ENCODE results near the gene RASGRP2. TPM values are rescaled to one million over a fixed set of nuclear protein-coding genes. Genes with fewer than 3 reads are reported as not detected.
A peak's percentile ranks its signal among the peaks of the same experiment; 100 is the strongest.

Gene RASGRP2
- total RNA-seq = 1 to 10 TPM; 2.6 to 8.6 (median 6.0) TPM
- polyA plus RNA-seq = 10 to 100 TPM in 1 of 3 donors, 1 to 10 TPM in 2; 6.5 to 14.7 (median 9.1) TPM
- long read RNA-seq, donor 1, partial matches to known transcripts = 0 of 1 reads
- long read RNA-seq, donor 1, other reads (novel, unspliced or antisense) = 1 of 1 reads
- long read RNA-seq, donor 2, partial matches to known transcripts = 2 of 10 reads
- long read RNA-seq, donor 2, other reads (novel, unspliced or antisense) = 3 of 10 reads

DNA sequence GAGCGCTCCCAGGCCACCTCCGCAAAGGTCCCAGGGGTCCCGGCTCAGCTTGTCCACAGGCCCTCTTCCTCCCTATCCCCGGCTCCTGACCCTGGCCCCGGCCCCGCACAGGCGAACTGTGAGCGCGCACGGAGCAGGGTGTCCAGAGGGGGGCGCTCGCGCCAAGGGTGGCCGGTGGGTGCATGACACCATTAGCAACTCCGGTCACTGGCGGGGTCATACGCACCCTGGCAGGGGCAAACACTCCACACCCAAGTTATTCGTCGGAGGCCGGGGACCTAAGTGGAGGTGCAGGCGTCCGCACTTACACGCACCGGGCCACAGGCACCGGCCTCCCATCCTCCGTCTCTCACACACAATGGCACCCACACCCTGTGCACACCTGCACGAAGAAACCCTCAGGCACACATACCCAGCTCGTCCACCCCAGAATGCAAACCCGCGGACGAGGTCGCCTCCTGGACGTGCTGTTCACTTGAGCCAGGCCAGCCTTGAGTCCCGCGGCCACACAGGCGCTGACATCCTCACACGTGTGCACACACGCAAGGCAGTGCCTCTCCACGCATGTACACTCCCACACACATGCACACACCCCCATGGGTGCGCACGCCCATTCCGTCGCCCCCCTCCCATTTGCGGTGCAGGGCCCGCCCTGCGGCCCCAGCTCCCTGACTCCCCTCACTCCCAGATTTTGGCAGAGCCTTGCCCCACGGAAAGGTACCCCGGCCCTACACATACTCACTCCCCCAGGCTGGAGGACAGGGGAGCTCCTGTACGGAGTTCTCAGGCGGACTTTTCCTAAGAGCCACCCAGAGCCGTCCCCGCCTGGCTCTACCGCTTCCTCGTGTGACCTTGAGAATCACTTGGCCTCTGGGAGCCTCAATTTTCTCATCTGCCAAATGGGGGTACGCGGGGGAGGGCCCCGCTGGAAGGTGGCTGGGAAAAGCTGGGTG is at the start of gene RASGRP2:
Gene RASGRP2, minus strand, starts transcription at position 552 of the 953 bp plus-strand sequence. CDS start 1,276 bp downstream, outside the sequence.
- DNase-seq = peak; percentile 87 to 94
- H3K36me3 ChIP-seq (ENCODE audit: insufficient read depth in 1 of 2, low read depth in 1 of 2) = peaks cover 0 to 23% of the 10 kb centered on the region in 2 donors
- H3K4me1 ChIP-seq = peaks cover 44% of the 10 kb centered on the region
- peak within 1 kb of the TSS; percentile 76 for H3K4me3 ChIP-seq
- H3K27ac ChIP-seq = peak within 1 kb of the TSS; percentile 82
- no peaks in the 10 kb centered on the region for H3K27me3 ChIP-seq (ENCODE audit: insufficient read depth in 3 of 3, low read length in 2 of 3)
- WGBS, 3 donors = 1 to 2% (median 1%) methylated on average over 46 to 57 of the region's 57 CpGs
- no peaks in the 10 kb centered on the region for H3K9me3 ChIP-seq
- TF ChIP-seq, protein P1, sequence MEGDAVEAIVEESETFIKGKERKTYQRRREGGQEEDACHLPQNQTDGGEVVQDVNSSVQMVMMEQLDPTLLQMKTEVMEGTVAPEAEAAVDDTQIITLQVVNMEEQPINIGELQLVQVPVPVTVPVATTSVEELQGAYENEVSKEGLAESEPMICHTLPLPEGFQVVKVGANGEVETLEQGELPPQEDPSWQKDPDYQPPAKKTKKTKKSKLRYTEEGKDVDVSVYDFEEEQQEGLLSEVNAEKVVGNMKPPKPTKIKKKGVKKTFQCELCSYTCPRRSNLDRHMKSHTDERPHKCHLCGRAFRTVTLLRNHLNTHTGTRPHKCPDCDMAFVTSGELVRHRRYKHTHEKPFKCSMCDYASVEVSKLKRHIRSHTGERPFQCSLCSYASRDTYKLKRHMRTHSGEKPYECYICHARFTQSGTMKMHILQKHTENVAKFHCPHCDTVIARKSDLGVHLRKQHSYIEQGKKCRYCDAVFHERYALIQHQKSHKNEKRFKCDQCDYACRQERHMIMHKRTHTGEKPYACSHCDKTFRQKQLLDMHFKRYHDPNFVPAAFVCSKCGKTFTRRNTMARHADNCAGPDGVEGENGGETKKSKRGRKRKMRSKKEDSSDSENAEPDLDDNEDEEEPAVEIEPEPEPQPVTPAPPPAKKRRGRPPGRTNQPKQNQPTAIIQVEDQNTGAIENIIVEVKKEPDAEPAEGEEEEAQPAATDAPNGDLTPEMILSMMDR (IDR thresholded peaks at IDR 0.05) = peak; percentile 70
- ATAC-seq = peak; percentile 70 to 82 (median 76)
- intact Hi-C loops (cut with DNase I) = loop anchor here in 1 of 2 donors (5.0 kb wide), 1 partner anchor 57 kb away; no protein-coding TSS in a partner anchor

GRCh38 chr11:64792482-64792881 is 48.5 kb upstream of the RASGRP2 start:
- intact Hi-C loops (cut with DNase I) = no loop called here
- DNase-seq (peak in 1 of 2 donors; percentile 9), ATAC-seq (no peak)
- no peaks in the 10 kb centered on the region for H3K9me3 ChIP-seq
- no peaks in the 10 kb centered on the region for H3K27me3 ChIP-seq (ENCODE audit: insufficient read depth in 3 of 3, low read length in 2 of 3)
- TF ChIP-seq, protein P1 (IDR thresholded peaks at IDR 0.05) = no peak
- no peak overlapping the region for H3K27ac ChIP-seq
- 89 to 95% (median 91%) methylated on average over 4 of the region's 4 CpGs for WGBS, 3 donors
- no peaks in the 10 kb centered on the region for H3K4me1 ChIP-seq
- H3K4me3 ChIP-seq = no peak overlapping the region
- peaks cover 0 to 31% of the 10 kb centered on the region in 2 donors for H3K36me3 ChIP-seq (ENCODE audit: insufficient read depth in 1 of 2, low read depth in 1 of 2)

DNA sequence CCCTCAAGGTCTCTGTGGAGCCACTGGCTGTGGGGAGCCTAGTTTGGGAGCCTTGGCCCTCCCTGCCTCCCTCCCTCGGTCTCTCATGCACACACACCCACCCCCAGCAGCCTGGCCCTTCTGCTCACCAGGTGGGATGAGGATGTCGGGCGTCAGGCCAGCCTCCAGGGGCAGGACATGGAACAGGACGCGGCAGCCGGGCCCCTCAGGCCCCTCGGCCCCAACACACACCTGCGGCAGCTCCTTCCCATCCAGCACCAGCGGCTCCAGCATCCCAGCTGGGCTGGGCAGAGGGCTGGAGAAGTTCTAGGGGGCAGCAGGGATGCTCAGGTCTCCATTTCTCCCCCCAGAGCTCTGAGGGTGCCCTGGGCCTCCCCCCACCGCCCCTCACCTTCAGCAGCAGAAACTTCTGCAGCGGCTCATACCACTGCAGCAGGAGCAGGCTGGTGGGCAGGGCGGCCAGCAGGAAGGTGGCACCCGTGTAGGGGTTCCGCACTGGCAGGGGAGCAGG is 47.9 kb upstream of the RASGRP2 start:
- peak in 1 of 2 donors; percentile 40 for DNase-seq
- whole genome bisulfite sequencing, 3 donors = 87 to 91% (median 90%) methylated on average over 11 to 14 of the region's 14 CpGs
- Histone ChIP-seq H3K27me3 (ENCODE audit: insufficient read depth in 3 of 3, low read length in 2 of 3) (no peaks in the 10 kb centered on the region), H3K36me3 (ENCODE audit: insufficient read depth in 1 of 2, low read depth in 1 of 2) (peaks cover 0 to 26% of the 10 kb centered on the region in 2 donors), H3K27ac (no peak overlapping the region), H3K4me1 (no peaks in the 10 kb centered on the region), H3K9me3 (no peaks in the 10 kb centered on the region), H3K4me3 (no peak overlapping the region)
- TF ChIP-seq, protein P1 (IDR thresholded peaks at IDR 0.05) = no peak
- no peak for ATAC-seq
- intact Hi-C loops (cut with DNase I) = no loop called here

DNA sequence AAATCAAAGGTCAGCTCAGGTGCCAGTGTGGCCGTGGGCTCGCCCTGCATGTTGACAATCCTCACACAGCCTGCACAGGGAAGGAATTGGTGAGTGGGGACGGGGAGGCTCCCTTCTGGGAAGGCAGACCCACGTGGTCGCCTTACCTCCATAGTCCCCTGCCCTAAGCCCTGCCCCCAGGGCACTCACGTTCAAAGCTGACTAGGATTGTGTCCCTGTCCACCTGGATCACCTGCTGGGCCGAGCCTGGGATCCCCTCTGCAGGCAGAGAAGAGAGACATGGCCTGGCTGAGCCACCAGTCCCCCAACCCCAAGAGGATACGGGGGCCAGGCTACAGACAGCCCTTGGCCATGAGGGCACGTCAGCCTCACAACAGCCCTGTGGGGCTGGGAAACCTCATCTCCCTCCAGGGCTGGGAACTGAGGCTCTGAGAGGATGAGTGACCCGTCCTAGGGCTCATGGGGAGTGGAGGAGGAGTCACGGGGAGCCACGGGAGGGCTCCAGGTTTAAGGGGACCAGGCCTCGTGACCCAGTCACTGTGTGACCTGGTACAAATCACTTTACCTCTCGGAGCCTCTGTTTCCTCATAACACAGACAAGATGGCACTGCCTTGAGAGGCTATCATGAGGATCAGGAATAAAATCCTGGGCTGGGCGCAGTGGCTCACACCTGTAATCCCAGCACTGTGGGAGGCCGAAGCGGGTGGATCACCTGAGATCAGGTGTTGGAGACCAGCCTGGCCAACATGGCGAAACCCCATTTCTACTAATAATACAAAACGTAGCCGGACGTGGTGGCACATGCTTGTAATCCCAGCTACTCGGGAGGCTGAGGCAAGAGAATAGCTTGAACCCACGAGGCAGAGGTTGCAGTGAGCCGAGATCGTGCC is 46.5 kb upstream of the RASGRP2 start:
- 90 to 97% (median 91%) methylated on average over 25 of the region's 25 CpGs for WGBS, 3 donors
- Histone ChIP-seq H3K4me3 (no peak overlapping the region), H3K36me3 (ENCODE audit: insufficient read depth in 1 of 2, low read depth in 1 of 2) (peaks cover 0 to 17% of the 10 kb centered on the region in 2 donors), H3K4me1 (no peaks in the 10 kb centered on the region), H3K27me3 (ENCODE audit: insufficient read depth in 3 of 3, low read length in 2 of 3) (no peaks in the 10 kb centered on the region), H3K9me3 (no peaks in the 10 kb centered on the region), H3K27ac (no peak overlapping the region)
- ATAC-seq (no peak), DNase-seq (peak in 1 of 2 donors; percentile 26)
- TF ChIP-seq, protein P1 (IDR thresholded peaks at IDR 0.05) = no peak
- intact Hi-C loops (cut with DNase I) = no loop called here

Measured in psoas muscle (tissue), 8 donors.